Adipocyte (in vitro differentiated cells): ENCODE results near the gene IFI27.
A peak's percentile ranks its signal among the peaks of the same experiment; 100 is the strongest.

ENCODE experiments used
- DNase-seq: peaks from one replicate; pipeline ENCODE4 v3.0.0-alpha.2; 2015; ENCODE audit warnings: low read depth
- H3K27me3 ChIP-seq: replicated peaks from 2 replicates; pipeline ENCODE4 v1.7.0; 2013; ENCODE audit warnings: mild to moderate bottlenecking, low read length, moderate library complexity; ENCODE audit not compliant: control insufficient read depth, insufficient read depth
- H3K36me3 ChIP-seq: 2 replicates; pipeline ENCODE4 v1.7.0; 2013; ENCODE audit warnings: low read length, mild to moderate bottlenecking, moderate library complexity; ENCODE audit not compliant: control insufficient read depth, insufficient read depth, severe bottlenecking
- H3K4me1 ChIP-seq: 2 replicates; pipeline ENCODE4 v1.7.0; 2013; ENCODE audit warnings: mild to moderate bottlenecking, low read length, moderate library complexity; ENCODE audit not compliant: control insufficient read depth, insufficient read depth
- H3K4me3 ChIP-seq: 2 replicates; pipeline ENCODE4 v1.7.0; 2013; ENCODE audit warnings: mild to moderate bottlenecking, low read length, moderate library complexity
- H3K9ac ChIP-seq: 2 replicates; pipeline ENCODE4 v1.7.0; 2013; ENCODE audit warnings: mild to moderate bottlenecking, low read length, moderate library complexity
- H3K9me3 ChIP-seq: 2 replicates; pipeline ENCODE4 v1.7.0; 2013; ENCODE audit warnings: mild to moderate bottlenecking, low read length, moderate library complexity; ENCODE audit not compliant: control insufficient read depth

IFI27 gene

DNA sequence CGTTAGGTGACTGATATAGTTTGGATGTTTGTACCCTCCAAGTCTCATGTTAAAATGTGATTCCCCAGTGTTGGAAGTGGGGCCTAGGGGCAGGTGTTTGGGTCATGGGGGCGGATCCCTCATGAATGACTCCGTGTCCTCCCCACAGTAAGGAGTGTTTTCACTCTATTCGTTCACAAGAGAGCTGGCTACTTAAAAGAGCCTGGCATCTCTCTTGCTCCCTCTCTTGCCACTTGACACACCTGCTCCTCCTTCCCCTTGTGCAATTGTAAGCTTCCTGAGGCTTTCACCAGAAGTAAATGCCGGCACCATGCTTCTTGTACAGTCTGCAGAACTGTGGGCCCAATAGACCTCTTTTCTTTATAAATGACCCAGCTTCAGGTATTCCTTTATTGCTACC, 16.3 kb downstream of the IFI27 start:
- Histone ChIP-seq H3K36me3 (no peaks in the 10 kb centered on the region), H3K9me3 (no peaks in the 10 kb centered on the region), H3K4me3 (no peak overlapping the region), H3K27me3 (no peaks in the 10 kb centered on the region), H3K9ac (no peak overlapping the region), H3K4me1 (peaks cover 2% of the 10 kb centered on the region)
- no peak for DNase-seq

DNA sequence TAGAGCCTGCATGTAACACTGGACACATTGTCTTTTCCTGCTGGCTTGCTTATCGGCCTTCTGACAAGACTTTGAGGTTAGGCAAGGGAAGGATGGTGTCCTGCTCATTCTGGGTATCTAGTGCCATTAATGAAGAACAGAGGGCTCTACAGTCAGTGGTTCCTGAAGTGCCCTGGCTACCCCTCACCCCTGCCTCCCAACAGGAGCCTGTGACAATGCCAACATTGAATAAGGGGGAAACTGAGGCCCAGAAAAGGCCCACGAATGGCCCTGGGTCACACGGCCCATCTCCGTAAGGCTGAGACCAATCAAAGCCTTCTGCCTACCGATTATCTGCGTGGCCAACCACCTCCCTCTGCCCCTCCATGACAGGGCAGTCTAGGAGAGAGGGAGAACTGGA, 16.8 kb downstream of the IFI27 start:
- Histone ChIP-seq H3K9ac (no peak overlapping the region), H3K4me3 (no peak overlapping the region), H3K4me1 (peaks cover 2% of the 10 kb centered on the region), H3K27me3 (no peaks in the 10 kb centered on the region), H3K36me3 (no peaks in the 10 kb centered on the region), H3K9me3 (no peaks in the 10 kb centered on the region)
- no peak for DNase-seq

DNA sequence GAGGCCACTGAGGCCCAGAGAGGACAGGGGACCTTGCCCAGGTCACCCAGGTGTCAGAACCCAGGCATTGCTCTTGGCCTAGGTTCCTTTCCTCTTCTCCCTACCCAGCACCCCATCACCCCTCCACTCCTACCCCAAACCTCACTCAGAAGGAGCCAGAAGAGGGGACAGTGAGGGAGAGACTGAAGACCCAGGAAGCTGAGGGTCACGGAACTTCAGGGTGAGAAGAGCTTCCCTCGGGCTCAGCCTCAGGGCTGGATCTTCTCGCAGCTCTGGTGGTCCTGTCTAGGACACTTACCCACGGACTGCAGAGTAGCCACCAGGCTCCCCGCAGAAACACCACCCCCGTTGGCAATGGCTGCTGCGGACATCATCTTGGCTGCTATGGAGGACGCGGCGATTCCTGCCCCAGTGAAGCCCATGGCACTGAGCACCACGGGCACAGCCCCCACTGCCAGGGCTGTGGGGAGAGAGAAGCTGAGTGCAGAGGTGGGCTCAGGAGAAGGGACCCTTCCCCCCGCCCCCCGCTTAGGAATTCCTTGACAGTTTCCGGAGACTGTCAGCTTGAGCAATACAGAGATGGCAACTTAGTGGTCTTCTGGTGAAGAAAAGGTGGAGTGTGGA, 17.8 kb downstream of the IFI27 start:
- H3K4me3 ChIP-seq, result peak overlapping the region; percentile 77
- no peaks in the 10 kb centered on the region for H3K27me3 ChIP-seq

DNA sequence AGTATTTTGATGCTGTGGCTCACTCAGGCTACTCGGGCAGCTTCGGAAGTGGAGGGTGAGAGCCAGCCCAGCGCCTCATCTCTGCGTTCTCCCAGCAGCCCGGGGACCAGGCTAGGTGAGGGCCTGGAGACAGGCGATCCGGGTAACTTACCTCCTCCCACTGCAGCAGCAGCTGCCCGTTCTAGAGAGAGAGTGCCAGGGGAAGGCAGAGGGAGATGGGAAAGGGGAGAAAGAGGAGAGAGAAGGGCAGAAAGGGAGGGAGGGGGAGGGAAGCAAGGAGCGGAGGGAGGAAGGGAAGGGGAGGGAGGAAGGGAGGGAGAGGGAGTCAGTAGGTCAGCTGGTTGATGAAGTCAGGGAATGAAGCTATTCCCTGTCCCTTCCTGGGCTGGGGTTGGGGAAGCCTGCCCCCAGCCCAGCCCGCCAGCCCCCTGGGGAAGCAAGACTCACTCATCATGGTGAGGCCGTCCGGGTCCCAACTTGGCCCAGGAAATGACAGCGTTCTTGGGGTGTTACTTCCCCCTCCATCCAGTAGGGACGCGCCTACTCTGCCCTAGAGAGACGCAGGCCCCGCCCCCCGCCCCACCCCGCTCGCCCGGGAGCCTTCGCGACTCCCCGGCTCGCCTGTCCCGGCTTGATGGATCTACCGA, 18.7 kb downstream of the IFI27 start, which contains the start of gene IFI27L2:
TSS of gene IFI27L2 (minus strand) at position 494 of the 647 bp plus-strand sequence. CDS start at position 454, 40 bp downstream.
- peak within 1 kb of the TSS; percentile 85 for H3K9ac ChIP-seq
- peak within 1 kb of the TSS; percentile 77 for H3K4me3 ChIP-seq
- no peaks in the 10 kb centered on the region for H3K27me3 ChIP-seq
- H3K4me1 ChIP-seq, result peaks cover 2% of the 10 kb centered on the region
- H3K36me3 ChIP-seq, result no peaks in the 10 kb centered on the region
- no peaks in the 10 kb centered on the region for H3K9me3 ChIP-seq
- peak; percentile 92 for DNase-seq

More for the DNA sequence above, 17.8 kb downstream of the IFI27 start:
- Histone ChIP-seq H3K36me3 (no peaks in the 10 kb centered on the region), H3K4me1 (peaks cover 2% of the 10 kb centered on the region), H3K9ac (peak overlapping the region; percentile 85), H3K9me3 (no peaks in the 10 kb centered on the region)
- no peak for DNase-seq

DNA sequence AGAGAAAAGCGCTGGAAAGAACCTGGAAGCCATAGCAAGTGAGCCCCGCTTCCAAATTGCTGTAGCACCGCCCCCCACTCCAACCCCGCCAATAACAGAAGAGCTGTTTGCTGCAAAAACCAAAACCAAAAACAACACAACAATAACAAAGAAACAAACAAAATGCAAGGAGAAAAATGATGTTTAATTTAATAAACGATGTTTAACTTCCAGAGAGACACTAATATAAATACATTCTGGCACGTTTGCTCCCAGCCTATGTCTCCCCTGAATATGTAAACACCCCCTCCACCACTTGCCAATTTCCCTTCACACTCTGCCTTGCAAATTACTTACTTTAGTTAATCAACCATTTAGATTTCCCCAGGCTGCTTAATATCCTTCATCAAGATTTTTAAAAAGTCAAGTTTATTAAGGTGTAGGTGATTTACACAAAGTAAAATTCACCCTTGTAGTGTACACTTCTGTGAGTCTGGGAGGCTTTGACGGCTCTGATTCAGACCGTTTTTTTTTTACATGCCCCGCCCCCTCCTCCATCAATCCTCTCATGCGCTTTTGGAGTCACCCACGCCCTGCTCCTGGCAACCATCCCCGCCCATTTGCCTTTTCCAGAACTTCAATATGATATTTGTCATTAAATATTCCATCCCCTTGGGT, 19.4 kb downstream of the IFI27 start:
- DNase-seq, result peak; percentile 82
- Histone ChIP-seq H3K9me3 (no peaks in the 10 kb centered on the region), H3K27me3 (no peaks in the 10 kb centered on the region), H3K4me3 (peak overlapping the region; percentile 77), H3K4me1 (peaks cover 2% of the 10 kb centered on the region), H3K9ac (peak overlapping the region; percentile 67), H3K36me3 (no peaks in the 10 kb centered on the region)

DNA sequence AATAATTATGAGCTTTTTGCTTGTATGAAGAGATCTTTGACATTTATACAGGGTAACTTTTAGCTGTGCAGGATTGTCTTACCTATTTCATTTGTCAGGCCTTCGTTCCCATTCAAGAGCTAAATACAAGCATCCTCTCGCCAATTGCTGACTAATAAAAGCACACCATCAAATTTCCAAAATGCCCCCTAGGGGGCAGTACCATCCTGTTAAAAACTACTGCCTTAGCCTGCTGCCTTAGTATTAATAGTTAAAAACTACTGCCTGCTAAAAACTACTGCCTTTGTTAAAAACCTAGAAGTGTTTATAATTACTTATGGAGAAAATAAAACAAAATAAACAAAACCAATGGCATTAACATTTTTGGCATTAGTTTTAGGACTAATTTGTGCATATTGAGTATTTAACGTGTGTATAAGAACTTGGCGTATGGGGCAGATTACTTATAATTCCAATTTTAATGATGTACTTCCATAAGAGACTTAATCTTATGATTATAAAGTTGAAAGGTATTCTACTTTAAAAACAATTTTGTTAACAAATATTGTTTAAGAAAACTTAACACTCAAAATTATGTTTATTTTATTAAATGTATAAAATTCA, 21.9 kb downstream of the IFI27 start:
- Histone ChIP-seq H3K9ac (no peak overlapping the region), H3K27me3 (peaks cover 4% of the 10 kb centered on the region), H3K4me1 (peaks cover 2% of the 10 kb centered on the region), H3K36me3 (no peaks in the 10 kb centered on the region), H3K9me3 (peaks cover 4% of the 10 kb centered on the region), H3K4me3 (no peak overlapping the region)
- peak; percentile 90 for DNase-seq

DNA sequence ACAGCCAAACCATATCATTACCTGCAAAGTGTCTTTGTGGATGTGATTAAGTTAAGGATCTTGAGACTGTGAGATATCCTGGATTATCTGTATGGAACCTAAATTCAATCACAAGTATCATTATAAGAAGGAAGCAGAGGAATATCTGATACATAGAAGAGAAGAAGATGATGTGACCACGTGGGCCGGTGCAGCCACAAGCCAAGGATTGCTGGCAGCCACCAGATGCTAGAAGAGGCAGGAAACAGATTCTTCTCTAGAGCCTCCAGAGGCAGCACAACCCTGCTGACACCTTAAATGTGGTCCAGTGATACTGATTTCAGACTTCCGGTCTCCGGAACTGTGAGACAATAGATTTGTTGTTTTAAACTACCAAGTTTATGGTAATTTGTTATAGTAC, 24.9 kb downstream of the IFI27 start:
- H3K27me3 ChIP-seq, result peaks cover 28% of the 10 kb centered on the region
- no peaks in the 10 kb centered on the region for H3K36me3 ChIP-seq
- H3K4me1 ChIP-seq, result no peaks in the 10 kb centered on the region
- H3K9ac ChIP-seq, result no peak overlapping the region
- no peak for DNase-seq
- H3K9me3 ChIP-seq, result peaks cover 4% of the 10 kb centered on the region
- H3K4me3 ChIP-seq, result no peak overlapping the region

DNA sequence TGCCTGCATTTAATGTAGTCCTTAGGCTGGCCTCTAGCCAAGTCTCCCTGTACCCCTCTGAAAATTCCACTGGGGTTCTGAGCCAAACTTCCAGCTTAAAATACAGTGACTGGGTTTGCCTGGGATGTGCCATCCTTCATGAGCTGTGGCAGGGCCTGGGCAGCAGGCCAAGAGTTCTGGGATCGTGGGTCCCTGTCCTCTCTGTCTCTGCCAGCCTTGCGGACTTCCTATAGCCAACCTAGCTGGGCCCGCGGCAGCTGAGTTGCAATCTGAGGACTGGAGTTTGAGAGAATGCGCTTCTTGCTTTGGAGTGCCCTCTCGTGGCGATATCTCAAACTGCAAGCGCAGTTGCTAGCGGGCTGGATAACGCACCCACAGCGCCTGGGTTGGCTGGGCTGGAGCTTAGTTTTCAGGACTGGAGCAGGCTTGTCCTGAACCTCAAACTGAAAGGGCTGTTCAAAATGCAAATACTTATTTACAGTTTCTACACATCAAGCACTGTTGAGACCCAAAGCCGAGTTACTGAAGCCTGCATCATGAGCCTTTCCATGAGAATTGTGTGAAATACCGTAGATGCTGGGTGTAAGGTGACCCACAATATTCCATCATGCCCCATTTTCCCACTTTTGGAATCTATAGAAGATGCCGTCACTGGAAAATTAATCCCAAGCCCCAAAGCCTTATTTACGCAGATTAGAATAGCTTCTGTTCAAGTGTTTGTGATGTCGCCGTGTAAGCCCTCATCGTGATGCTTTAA, 26.2 kb downstream of the IFI27 start:
- H3K36me3 ChIP-seq, result no peaks in the 10 kb centered on the region
- H3K4me3 ChIP-seq, result no peak overlapping the region
- peaks cover 4% of the 10 kb centered on the region for H3K9me3 ChIP-seq
- H3K27me3 ChIP-seq, result peaks cover 28% of the 10 kb centered on the region
- no peak overlapping the region for H3K9ac ChIP-seq
- no peaks in the 10 kb centered on the region for H3K4me1 ChIP-seq
- peak; percentile 95 for DNase-seq

DNA sequence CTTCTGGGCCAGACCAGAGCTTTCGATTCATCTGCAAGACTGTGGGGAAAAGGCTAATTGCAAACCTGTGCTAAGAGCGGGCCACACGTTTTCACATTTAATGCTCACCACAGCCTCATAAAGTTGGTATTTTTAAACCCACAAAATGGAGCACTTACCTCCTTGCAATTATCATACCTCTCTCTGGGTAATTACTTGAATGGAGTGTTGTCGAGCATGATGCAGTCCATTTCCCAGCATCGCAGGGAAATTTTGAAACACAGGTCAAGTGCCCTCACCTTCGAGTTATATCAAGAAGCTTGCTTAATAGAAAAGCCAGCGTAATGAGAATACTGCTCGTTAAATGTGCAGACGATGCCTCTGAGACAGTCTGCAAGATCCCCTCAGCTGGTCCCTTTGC, 27.7 kb downstream of the IFI27 start:
- peaks cover 28% of the 10 kb centered on the region for H3K27me3 ChIP-seq
- H3K9ac ChIP-seq, result no peak overlapping the region
- peaks cover 4% of the 10 kb centered on the region for H3K9me3 ChIP-seq
- H3K4me3 ChIP-seq, result no peak overlapping the region
- no peaks in the 10 kb centered on the region for H3K36me3 ChIP-seq
- H3K4me1 ChIP-seq, result no peaks in the 10 kb centered on the region
- DNase-seq, result no peak

DNA sequence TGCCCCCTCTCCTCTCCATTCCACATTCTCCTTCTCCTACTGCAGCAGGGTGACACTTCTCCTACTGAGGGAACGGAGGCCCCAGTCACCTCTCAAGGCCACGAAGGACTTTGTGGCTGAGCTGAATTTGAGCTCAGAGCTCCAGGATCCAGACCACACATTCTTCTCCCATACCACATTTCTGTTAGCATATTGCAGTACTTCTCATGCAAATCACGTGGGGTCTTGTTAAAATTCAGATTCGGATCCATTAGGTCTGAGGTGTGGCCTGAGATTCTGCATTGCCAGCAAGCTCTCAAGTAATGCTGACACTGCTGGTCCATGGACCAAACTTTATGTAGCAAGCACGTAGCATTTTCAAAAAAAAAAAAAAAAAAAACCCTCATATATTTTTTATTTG, 28.5 kb downstream of the IFI27 start:
- H3K4me1 ChIP-seq, result no peaks in the 10 kb centered on the region
- no peak overlapping the region for H3K4me3 ChIP-seq
- no peak for DNase-seq
- no peak overlapping the region for H3K9ac ChIP-seq
- H3K9me3 ChIP-seq, result peaks cover 4% of the 10 kb centered on the region
- peaks cover 28% of the 10 kb centered on the region for H3K27me3 ChIP-seq
- no peaks in the 10 kb centered on the region for H3K36me3 ChIP-seq

DNA sequence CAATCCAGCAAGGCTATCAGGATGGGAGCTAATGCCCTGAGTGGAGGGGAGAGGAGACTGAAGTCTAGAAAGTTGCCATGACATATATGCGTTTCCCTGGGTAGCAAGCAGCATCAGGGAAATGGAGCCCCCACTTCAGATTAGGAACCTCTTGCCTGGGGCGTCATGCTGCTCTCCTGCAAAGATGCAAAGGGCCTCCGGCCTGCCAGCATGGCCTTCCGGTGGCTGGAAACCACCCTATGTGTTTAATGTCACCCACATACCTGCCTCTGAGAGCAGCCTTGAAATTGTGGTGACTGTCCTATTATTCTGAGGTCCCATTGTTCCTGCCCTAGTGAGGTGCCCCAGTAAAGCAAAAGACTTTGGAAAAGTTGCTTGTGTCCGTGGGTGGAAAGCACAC, 28.9 kb downstream of the IFI27 start:
- Histone ChIP-seq H3K27me3 (peaks cover 28% of the 10 kb centered on the region), H3K4me1 (no peaks in the 10 kb centered on the region), H3K9ac (no peak overlapping the region), H3K36me3 (no peaks in the 10 kb centered on the region), H3K4me3 (no peak overlapping the region), H3K9me3 (peaks cover 4% of the 10 kb centered on the region)
- no peak for DNase-seq
